ENCODE measurements around the gene DNAJC13. TPM values are rescaled to one million over a fixed set of nuclear protein-coding genes. Genes with fewer than 3 reads are reported as not detected.

The DNAJC13 gene
- polyA plus RNA-seq, 3 donors, result 18.7 to 32.3 (median 20.8) TPM

DNA sequence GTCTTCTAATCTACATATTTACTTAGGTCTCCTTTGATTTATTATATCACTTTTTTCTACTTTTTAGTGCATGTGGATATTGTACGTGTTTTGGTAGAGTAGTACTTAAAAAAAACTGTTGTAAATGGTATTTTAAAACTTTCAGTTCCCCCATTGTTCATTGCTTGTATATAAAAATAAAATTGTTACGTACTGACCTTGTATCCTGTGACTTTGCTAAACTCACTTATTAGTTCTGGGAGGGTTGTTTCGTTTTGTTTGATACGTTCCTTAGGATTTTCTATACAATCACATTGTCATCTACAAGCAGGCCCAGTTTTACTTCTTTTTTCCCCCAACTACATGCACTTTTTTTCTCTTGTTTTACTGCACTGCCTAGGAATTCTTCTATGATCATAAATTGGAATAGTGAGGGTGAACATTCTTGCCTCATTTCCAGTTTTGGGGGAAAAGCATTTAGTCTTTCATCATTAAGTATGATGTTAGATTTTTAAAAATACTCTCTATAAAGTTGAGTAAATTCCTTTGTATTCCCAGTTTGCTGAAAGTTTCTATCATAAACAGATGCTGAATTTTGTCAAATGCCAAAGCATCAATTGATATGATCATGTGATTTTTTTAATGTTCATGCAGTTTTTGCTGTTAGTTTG lies 146.2 kb downstream of the DNAJC13 start:
- TF ChIP-seq, protein P1, sequence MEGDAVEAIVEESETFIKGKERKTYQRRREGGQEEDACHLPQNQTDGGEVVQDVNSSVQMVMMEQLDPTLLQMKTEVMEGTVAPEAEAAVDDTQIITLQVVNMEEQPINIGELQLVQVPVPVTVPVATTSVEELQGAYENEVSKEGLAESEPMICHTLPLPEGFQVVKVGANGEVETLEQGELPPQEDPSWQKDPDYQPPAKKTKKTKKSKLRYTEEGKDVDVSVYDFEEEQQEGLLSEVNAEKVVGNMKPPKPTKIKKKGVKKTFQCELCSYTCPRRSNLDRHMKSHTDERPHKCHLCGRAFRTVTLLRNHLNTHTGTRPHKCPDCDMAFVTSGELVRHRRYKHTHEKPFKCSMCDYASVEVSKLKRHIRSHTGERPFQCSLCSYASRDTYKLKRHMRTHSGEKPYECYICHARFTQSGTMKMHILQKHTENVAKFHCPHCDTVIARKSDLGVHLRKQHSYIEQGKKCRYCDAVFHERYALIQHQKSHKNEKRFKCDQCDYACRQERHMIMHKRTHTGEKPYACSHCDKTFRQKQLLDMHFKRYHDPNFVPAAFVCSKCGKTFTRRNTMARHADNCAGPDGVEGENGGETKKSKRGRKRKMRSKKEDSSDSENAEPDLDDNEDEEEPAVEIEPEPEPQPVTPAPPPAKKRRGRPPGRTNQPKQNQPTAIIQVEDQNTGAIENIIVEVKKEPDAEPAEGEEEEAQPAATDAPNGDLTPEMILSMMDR (IDR thresholded peaks at IDR 0.05), result no peak
- no peak overlapping the region for H3K9ac ChIP-seq (ENCODE audit: insufficient read depth, low read length, poor library complexity, severe bottlenecking)
- H3K36me3 Mint-ChIP-seq, result peaks cover 8 to 16% of the 10 kb centered on the region in 2 donors
- no CpG with 5 or more reads among the region's 4 CpGs for WGBS (ENCODE audit: insufficient coverage)
- H3K27me3 Mint-ChIP-seq (ENCODE audit: low read depth in 3 of 3), result no peaks in the 10 kb centered on the region
- no peak overlapping the region for H3K4me3 Mint-ChIP-seq
- H3K27ac Mint-ChIP-seq, result peak overlapping the region in 2 of 7 donors; percentile 32 to 68
- H3K36me3 ChIP-seq (replicated peaks in 1 of 2; ENCODE audit: control insufficient read depth in 1 of 2, insufficient read depth in 2 of 2, low read length in 2 of 2), result no peaks in the 10 kb centered on the region
- peaks cover 16% of the 10 kb centered on the region for H3K4me1 Mint-ChIP-seq
- intact Hi-C loops (cut with micrococcal nuclease), result no loop called here
- H4K20me1 ChIP-seq (ENCODE audit: insufficient read depth, low read length), result no peaks in the 10 kb centered on the region
- DNase-seq, result no peak
- peaks cover 0 to 4% (median 0%) of the 10 kb centered on the region in 7 donors for H3K9me3 Mint-ChIP-seq
- H3K27me3 ChIP-seq (ENCODE audit: control insufficient read depth in 2 of 2, insufficient read depth in 2 of 2, low read length in 2 of 2), result no peaks in the 10 kb centered on the region
- H3K79me2 ChIP-seq (ENCODE audit: insufficient read depth, low read length), result no peaks in the 10 kb centered on the region
- no peak overlapping the region for H3K27ac ChIP-seq (ENCODE audit: low read depth in 1 of 2, low read length in 2 of 2)
- no peak overlapping the region for H3K4me3 ChIP-seq (replicated peaks in 1 of 3; ENCODE audit: low read depth in 2 of 3, low read length in 3 of 3)
- H3K4me2 ChIP-seq (replicated peaks; ENCODE audit: extremely low read depth, low read length, poor library complexity, severe bottlenecking), result no peak overlapping the region
- H3K9me3 ChIP-seq (replicated peaks in 1 of 2; ENCODE audit: control insufficient read depth in 1 of 2, insufficient read depth in 1 of 2, low read length in 2 of 2), result no peaks in the 10 kb centered on the region
- peaks cover 4 to 8% of the 10 kb centered on the region in 2 donors for H3K4me1 ChIP-seq (ENCODE audit: control insufficient read depth in 1 of 2, insufficient read depth in 2 of 2, low read length in 2 of 2)
- H2AFZ ChIP-seq (ENCODE audit: insufficient read depth, low read depth, low read length, poor library complexity, severe bottlenecking), result no peak overlapping the region

DNA sequence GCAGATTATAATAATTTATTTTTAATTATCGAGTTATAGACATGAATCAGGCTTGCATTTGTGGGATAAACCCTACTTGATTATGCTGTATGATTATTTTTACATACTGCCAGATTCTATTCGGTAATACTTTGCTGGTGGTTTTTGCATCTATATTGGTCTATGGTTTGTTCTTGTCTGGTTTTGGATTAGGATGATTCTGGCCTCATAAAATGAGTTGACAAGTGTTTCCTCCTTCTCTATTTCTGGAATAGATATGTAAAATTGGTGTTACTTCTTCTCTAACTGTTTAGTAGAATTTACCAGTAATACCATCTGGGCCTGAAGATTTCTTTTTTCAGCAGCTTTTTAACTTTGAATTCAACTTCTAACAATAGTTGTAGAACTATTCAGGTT lies 146.8 kb downstream of the DNAJC13 start:
- H3K36me3 Mint-ChIP-seq, result peaks cover 8 to 11% of the 10 kb centered on the region in 2 donors
- H3K4me1 Mint-ChIP-seq, result peaks cover 16% of the 10 kb centered on the region

More for the DNA sequence above, 146.8 kb downstream of the DNAJC13 start:
- no peak overlapping the region for H3K4me3 Mint-ChIP-seq
- Histone ChIP-seq H2AFZ (ENCODE audit: insufficient read depth, low read depth, low read length, poor library complexity, severe bottlenecking) (no peak overlapping the region), H3K9ac (ENCODE audit: insufficient read depth, low read length, poor library complexity, severe bottlenecking) (no peak overlapping the region), H3K27ac (ENCODE audit: low read depth in 1 of 2, low read length in 2 of 2) (no peak overlapping the region), H3K4me2 (replicated peaks; ENCODE audit: extremely low read depth, low read length, poor library complexity, severe bottlenecking) (no peak overlapping the region), H3K36me3 (replicated peaks in 1 of 2; ENCODE audit: control insufficient read depth in 1 of 2, insufficient read depth in 2 of 2, low read length in 2 of 2) (no peaks in the 10 kb centered on the region), H3K9me3 (replicated peaks in 1 of 2; ENCODE audit: control insufficient read depth in 1 of 2, insufficient read depth in 1 of 2, low read length in 2 of 2) (no peaks in the 10 kb centered on the region), H3K27me3 (ENCODE audit: control insufficient read depth in 2 of 2, insufficient read depth in 2 of 2, low read length in 2 of 2) (no peaks in the 10 kb centered on the region), H3K79me2 (ENCODE audit: insufficient read depth, low read length) (no peaks in the 10 kb centered on the region), H3K4me3 (replicated peaks in 1 of 3; ENCODE audit: low read depth in 2 of 3, low read length in 3 of 3) (no peak overlapping the region), H4K20me1 (ENCODE audit: insufficient read depth, low read length) (no peaks in the 10 kb centered on the region), H3K4me1 (ENCODE audit: control insufficient read depth in 1 of 2, insufficient read depth in 2 of 2, low read length in 2 of 2) (peaks cover 4 to 8% of the 10 kb centered on the region in 2 donors)
- peaks cover 0 to 4% (median 0%) of the 10 kb centered on the region in 7 donors for H3K9me3 Mint-ChIP-seq
- intact Hi-C loops (cut with micrococcal nuclease), result no loop called here
- TF ChIP-seq, protein P1 (IDR thresholded peaks at IDR 0.05), result no peak
- H3K27me3 Mint-ChIP-seq (ENCODE audit: low read depth in 3 of 3), result no peaks in the 10 kb centered on the region
- peak overlapping the region in 1 of 7 donors; percentile 83 for H3K27ac Mint-ChIP-seq
- WGBS (ENCODE audit: insufficient coverage), result no CpG with 5 or more reads among the region's 2 CpGs
- DNase-seq, result no peak
